Activated CD8-positive, alpha-beta memory T cell treated with anti-CD3 and anti-CD28 coated beads for 24 hours (primary cell): Measurements from ENCODE around the gene ICA1L.
"Not testable (repeated sequence)": the region's sequence is repeated elsewhere in the genome, so short reads cannot be mapped to it uniquely, and the experiment has no call there.

Source experiments
- DNase-seq: peaks from one replicate; pipeline ENCODE4 v3.0.0-alpha.2; 2020

The ICA1L gene

DNA sequence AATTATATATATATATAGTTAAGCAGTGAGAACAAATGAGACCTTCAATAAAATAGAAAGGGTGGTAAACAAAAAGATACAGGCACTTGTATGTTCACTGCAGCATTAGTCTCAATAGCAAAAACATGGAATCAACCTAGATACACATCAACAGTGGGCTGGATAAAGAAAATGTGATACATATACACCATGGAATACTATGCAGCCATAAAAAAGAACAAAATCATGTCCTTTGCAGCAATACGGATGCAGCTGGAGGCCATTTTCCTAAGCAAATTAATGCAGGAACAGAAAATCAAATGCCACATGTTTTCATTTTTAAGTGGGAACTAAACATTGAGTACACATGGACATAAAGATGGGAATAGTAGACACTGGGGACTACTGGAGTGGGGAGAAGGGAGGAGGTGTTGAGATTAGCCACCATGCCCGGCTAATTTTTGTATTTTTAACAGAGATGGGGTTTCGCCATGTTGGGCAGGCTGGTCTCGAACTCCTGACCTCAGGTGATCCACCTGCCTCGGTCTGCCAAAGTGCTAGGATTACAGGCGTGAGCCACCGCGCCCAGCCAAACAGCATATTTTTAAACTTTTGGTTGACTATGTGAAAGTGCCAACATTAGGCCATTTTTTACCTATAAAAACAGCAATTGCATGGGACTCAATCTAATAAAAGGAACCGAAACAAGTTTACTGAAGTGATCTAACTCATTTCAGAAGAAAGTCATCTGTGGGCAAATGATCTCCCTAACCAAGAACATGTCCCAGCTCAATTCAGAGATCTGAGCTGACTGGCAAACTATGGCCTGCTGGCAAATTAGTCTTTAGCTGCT is 23.7 kb downstream of the ICA1L start:
- DNase-seq = no peak

- DNase-seq = no peak
Measured at GRCh38 chr2:202844656-202845055, 26.9 kb downstream of the ICA1L start.

- DNase-seq = no peak
Measured at GRCh38 chr2:202842690-202843089, 28.9 kb downstream of the ICA1L start.

GRCh38 chr2:202841090-202841867 is 30.3 kb downstream of the ICA1L start:
- no peak for DNase-seq

DNA sequence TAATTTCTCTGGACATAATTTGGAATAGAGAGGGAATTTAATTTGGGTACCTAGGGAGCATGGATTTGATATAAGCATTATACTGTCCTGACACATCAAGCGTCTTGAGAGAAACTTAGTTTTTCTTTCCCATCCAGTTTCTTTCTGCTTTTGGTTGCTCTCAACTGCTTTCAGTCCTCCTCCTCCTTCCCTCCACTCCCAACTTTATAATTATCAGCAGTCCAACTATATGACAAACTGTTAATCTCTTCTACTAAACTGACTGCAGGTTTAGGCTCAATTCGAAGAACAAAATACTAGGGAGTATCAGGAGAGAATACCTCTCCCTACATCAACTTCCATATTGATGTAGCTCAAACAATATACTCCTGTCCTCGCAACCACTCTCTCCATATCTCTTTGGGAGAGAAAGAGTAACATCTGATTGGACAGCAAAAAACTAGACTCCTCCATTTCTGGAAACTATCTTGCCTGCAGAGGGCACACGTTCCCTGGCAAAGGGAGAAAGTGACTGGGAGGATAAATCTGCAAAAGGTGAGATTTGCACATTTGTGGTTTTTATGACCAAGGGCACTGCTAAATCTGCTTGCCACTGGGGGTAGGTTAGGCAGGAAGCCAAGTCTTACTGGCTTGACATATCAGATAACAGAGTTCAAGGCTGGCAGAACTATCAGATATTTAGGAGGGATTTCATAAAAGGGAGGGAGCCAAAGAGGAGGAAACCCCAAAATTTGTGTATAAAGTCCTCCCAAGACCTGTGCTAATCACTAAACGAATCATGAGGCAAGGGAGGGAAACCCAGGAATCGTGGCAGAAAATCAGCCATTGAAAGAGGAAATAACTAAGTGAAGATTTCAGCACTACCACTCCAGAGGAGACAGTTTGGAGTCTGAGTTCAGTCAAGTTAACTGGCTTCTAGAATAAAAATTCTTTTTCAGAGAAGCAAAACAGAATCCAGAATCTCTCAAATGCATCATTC is 40.0 kb downstream of the ICA1L start:
- DNase-seq = no peak

DNA sequence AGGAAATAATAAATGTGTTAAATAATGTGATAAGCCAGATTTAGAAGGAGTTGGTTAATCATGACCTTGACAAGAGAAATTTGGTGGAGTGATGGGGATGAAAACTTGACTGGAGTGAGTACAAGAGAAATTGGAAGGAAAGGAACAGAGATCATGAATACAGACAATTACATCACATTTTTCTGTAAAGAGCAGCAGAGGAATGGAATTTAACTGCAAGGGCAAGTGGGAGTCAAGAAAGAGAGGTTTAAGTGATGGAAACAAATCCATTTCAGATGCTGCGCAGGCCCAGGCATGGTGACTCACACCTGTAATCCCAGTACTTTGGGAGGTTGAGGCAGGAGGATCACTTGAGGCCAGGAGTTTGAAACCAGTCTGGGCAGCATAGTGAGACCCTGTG is 46.7 kb downstream of the ICA1L start:
- no peak for DNase-seq

DNA sequence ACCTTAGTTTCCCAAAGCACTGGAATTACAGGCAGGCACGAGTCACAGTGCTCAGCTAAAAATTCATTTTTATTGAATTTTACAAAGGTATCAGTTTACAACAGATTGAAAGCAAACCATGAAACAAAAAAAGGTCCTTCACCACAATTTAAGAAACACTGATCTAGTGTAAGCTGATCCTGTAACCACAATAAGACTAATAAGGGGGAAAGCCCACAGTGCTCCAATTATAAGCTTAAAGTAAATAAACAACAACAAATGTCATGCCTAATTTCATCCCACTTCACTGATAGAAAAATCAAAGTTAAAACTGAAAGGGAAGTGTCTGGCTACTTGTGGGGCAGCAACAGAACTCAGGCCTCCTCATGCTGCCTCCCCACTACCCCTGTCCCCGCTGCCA is 49.2 kb downstream of the ICA1L start:
- DNase-seq = no peak

GRCh38 chr2:202821206-202822160 is 50.1 kb downstream of the ICA1L start:
- no peak for DNase-seq

- DNase-seq = no peak
Measured at GRCh38 chr2:202818321-202818720, 53.2 kb downstream of the ICA1L start.

DNA sequence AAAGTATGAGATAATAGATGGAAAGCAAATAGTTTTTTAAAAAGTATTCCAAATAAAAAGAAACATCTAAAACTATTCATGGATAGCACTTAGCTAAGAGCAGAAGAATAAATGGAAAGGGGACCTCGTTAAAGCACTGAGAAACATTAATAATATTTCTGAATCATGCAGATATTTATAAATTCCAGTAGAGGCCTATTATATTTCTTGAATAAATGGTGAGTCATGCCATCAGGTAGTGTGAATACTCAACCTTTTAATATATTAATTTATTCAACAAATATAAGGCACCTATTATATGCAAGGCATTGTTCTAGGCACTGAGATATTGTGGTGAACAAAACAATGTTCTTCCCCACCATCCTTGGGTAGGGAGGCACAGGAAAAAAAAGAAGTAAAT is 53.8 kb downstream of the ICA1L start:
- no peak for DNase-seq

DNA sequence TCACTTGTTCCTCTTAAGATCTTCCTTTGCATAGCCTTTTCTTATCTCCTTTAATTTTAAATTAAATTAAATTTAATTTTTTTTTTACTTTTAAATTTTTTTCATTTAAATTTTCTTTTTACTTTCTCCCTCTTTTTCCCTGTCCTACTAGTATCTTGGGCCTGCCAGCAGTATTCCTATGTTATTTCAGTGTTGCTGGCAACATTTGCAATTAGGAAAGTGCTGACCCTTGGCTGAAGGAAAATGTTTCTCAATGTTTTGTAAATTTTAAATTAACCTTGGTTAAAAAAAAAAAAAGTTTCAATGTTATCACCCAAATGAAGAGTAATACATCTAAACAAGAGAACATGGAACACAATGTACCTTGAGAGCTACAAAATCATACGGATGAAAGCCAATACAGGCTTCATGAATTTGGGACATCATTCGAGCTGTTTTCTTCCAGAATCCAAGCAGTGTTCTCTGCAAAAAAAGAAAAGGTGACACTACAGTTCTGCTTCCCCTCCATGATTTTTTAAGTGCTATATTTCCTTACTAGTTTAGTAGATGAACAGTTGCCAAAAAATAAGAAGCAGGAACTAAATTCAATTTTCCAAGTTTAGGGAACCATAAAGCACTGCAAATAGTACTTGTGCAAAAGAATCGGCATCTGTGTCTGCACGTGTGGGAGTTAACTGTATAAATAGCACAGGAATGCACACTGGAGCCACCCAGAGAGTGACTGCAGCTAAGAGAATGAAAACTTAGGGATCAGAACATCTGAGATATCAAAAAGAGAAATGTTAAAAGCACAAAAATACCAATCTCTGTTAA is 55.8 kb downstream of the ICA1L start:
- no peak for DNase-seq

GRCh38 chr2:202814226-202814625 is 57.3 kb downstream of the ICA1L start:
- DNase-seq = no peak

- no peak for DNase-seq
Measured at GRCh38 chr2:202813387-202813786, 58.2 kb downstream of the ICA1L start.

DNA sequence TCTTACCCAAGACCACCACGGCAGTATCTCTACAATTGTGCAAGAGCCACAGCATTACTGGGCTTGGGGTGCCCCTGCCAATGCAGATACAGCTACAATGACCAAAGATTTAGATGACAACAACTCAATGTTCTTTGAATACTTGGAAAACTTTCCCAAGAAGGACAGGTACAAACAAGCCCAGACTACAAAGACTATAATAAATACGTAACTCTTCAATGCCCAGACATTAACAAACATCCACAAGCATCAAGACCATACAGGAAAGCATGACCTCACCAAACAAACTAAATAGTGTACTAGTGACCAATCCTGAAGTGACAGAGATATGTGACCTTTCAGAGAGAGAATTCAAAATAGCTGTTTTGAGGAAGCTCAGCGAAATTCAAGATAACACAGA is 62.8 kb downstream of the ICA1L start:
- DNase-seq = no peak

- not testable (repeated sequence) for DNase-seq
Measured at GRCh38 chr2:202807431-202808138, 64.0 kb downstream of the ICA1L start.

DNA sequence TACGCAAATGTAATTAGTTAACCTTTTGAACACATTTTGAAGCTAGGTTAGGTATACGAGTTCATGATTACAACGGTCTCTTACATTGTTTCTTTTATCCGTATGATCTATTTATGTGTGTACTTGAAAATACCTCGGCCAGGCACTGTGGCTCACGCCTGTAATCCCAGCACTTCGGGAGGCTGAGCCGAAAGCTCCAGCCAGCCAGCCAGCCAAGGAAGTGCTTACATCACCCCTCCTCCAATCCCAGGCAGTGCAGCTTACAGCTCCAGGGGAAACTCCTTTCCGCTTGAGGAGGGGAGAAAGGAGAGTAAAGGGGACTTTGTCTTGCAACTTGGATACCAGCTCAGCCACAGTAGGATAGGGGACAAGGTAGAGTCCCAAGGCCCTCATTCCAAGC is 65.7 kb downstream of the ICA1L start:
- DNase-seq = not testable (repeated sequence)

DNA sequence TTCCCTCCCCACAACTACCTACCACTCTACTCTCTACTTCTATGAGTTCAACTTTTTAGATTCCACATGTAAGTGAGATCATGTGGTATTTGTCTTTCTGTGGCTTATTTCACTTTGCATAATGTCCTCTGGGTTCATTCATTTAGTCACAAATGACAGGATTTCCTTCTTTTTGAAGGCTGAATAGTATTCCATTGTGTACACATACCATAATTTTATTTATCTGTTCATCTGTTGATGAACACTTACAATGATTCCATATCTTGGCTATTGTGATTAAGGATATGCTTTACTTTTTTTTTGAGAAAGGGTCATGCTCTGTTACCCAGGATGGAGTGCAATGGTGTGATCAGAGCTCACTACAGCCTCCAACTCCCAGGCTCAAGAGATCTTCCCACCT is 73.6 kb downstream of the ICA1L start:
- no peak for DNase-seq

GRCh38 chr2:202790676-202791075 is 80.9 kb downstream of the ICA1L start:
- DNase-seq = no peak

- DNase-seq = no peak
Measured at GRCh38 chr2:202786842-202787241, 84.7 kb downstream of the ICA1L start.

DNA sequence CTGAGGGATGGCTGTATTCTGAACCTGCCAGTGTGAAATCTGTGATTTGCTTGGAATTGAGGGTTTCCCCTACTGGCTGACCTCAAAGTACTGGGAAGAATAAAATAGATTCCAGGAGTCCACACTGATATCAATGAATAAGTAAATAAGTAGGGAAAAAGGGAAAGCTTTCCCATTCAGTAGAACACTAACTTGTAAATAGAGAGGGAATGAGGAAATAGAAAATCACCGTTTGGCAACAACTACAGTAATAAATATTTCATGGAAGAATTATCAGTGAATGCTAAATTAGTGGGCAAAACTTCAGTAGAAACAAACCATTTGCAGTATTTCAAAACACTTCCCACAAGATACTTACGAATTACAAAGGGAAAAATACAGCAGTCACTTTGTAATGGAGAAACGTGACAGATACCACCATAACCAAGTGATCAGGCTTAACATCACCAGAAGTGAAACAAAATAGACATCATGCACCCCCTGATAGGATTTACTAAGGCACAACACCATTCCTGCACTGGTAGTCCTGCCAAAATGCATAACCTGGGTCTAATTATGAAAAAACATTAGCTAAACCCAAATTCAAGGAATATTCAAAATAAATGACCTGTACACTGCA is 88.5 kb downstream of the ICA1L start:
- DNase-seq = no peak
